Activated CD8-positive, alpha-beta memory T cell treated with anti-CD3 and anti-CD28 coated beads for 48 hours (primary cell): ENCODE measurements around the gene PDIA5.
A peak's percentile ranks its signal among the peaks of the same experiment; 100 is the strongest.

ENCODE experiments used
- DNase-seq, 3 experiments: peaks; one replicate each; pipeline ENCODE4 v3.0.0-alpha.2; 2020; ENCODE audit warnings: low read depth in 2 of 3, low spot score in 2 of 3

PDIA5 gene

GRCh38 chr3:123066896-123067688 is at the start of gene PDIA5:
PDIA5 (plus strand) TSS chr3:123067025; CDS start chr3:123067165, 140 bp downstream.
- peak; percentile 45 to 66 (median 56) for DNase-seq

DNA sequence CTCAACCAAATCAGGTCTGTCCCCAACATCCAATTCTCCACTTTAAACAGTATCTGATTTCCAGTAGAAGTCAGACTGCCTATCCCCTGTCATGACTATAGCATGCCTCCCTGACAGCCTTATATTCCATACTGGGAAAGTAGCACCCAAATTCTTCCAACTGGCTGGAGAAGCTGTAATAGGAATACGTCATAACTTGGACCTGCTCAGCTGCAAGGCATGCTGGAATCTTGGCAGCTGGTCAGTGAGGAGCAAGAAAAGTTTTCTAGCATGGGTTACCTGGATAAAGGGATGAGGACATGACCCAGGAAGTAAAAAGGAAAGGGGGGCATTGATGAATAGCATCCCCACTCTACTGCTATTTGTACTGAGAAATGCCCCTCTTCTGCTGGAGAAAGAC is 48.1 kb upstream of the PDIA5 start:
- no peak for DNase-seq

GRCh38 chr3:123019161-123019560 is 47.7 kb upstream of the PDIA5 start:
- DNase-seq, result no peak

DNA sequence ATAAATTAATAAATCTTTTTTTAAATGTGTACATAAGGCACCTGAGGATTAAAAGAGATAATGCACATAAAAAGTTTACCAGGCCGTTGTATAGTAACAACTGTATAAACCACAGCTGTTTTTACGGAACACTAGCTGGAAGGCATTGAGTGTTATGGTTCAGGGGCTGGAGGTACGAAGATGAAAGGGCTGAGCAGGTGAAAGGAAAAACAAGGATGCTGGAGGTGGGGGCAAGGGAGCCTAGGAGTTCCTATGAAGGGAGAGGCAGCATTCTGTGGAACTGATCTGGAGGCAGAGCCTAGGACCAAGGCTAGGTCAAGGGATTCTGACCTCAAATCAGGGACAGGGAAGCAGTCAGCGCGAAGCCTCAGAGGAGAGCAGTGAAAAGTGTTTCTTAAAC is 47.2 kb upstream of the PDIA5 start:
- DNase-seq, result no peak

GRCh38 chr3:123020709-123021108 is 46.1 kb upstream of the PDIA5 start:
- no peak for DNase-seq

- no peak for DNase-seq
Observed at GRCh38 chr3:123021388-123021787, 45.4 kb upstream of the PDIA5 start.

DNA sequence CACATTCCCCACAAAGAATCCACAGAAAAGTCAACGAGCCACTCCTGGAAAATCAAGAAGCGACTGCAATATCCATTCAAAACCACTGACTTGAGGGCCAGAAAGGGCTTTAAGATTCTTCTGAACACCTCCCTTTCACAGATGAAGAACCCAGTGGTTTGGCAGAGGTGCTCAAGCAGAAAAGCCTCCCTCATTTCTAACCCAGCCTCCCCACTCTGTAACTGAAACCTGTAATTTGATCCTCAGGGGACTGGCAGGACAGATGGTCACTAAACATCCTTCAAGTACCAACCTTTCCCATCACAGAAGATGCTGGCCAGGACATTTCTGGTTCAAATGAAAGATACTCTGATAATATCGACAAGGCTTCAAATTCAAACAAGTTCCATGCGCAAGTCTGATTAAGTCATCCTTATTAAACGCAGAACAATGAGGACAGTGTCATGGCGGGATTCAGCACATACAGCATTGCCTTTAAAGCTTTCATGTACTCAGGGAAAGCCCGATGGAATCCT is 44.8 kb upstream of the PDIA5 start:
- DNase-seq, result no peak

DNA sequence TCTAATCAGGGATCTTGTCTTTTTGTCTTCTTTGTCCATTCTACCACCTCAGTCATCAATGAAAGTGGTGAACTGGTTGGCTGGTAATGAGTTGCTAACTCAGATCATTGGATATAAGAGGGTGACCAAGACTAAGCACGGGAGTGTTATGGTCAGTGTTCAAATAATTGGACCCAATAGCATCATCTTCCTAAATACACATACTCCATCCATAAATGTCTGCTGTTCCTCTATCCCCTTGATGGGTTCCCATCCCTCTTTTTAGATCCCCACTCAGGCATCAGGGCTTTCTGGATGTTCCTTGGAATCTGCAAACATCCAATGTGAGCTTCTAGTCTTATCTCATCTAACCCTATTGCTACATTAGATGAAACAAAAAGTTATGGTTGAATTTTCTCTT is 42.8 kb upstream of the PDIA5 start:
- no peak for DNase-seq

- no peak for DNase-seq
Observed at GRCh38 chr3:123025642-123026521, 40.9 kb upstream of the PDIA5 start.

GRCh38 chr3:123026565-123027291 is 40.1 kb upstream of the PDIA5 start:
- no peak for DNase-seq

DNA sequence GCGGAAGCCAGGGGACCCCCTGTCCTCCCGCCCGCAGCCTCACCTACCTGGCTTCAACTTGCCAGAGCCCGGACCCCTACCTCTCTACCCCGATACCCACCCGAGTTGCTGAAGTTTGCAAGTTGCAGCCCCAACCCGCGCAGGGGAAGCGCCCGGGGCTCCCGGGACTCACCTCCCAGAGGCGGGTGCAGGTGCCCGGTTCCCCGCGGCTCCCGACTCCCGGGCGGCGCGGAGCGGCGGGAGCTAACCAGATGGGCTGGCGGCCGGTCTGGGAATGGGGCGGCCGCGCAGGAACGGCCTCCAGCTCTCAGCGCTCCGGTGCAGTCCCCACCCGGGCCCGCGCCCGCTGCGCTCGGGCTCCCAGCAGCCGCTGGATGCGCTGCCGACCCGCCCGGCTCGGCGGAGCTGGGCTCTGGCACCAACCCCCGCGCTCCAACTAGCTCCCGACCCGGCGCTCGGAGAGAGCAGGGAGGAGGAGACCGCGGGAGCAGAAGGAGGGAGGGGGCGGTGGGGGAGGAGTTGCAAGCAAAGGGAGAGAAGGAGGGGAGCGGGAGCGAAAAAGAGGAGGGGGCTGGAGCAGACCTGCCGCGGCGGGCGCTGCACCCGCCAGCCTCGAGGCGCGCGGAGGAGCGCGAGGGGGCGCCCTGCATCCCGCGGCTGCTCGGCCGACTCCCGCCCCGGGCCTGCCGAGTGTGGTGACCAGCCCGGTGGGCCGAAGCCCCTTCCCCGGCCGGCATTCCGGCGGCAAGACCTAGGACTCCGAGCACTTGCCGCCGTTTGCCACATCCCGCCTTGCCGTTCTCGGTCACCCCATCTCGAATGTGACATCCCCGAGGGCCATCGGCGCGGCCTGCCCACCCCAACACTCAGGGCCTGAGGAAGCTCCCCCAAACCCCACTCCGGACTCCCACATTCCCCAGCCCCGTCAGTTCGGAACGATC is 39.3 kb upstream of the PDIA5 start, which contains the start of gene SEMA5B:
Gene SEMA5B, minus strand, starts transcription at position 472 of the 941 bp plus-strand sequence. CDS start 66,500 bp downstream, outside the sequence.
- peak in 1 of 3 experiments; percentile 9 for DNase-seq

GRCh38 chr3:123028233-123028828 is 38.5 kb upstream of the PDIA5 start:
- DNase-seq, result no peak

GRCh38 chr3:123031051-123031450 is 35.8 kb upstream of the PDIA5 start:
- DNase-seq, result no peak

DNA sequence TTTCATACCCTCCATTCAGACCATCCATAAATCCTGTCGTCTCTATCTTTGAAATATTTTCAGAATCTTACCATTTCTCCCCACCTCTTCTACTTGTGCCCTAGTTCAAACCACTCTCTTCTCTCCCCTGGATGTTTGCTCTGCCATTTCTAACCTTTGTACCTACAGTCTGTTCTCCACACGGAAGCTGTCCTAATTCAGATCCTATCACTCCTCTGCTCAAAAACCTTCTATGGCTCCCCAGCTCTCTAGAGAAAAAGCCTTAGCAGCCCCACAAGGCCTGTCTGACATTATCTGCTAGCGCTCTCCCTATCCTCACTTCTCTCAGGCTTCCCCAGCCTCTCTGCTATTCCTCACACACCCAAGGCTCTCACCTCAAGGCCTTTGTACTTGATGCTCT is 34.8 kb upstream of the PDIA5 start:
- no peak for DNase-seq

DNA sequence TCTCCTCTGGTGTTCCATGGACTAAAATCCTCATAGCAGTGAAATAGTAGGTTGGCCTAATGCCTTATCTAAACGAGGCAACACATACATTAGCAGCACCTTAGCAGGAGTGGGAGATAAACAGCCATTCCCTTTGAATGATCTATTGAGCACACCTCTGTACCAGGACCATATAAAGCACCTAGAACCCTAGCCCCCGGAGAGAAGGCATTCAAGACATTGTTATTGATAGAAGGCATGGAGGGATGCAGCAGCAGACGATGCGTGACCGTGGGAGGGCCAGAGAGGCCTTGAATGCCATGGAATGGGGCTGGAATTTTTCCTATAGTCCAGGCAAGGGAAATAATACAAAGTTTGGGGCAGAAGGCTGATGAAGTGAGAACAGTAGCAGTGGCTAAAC is 32.7 kb upstream of the PDIA5 start:
- DNase-seq, result no peak

DNA sequence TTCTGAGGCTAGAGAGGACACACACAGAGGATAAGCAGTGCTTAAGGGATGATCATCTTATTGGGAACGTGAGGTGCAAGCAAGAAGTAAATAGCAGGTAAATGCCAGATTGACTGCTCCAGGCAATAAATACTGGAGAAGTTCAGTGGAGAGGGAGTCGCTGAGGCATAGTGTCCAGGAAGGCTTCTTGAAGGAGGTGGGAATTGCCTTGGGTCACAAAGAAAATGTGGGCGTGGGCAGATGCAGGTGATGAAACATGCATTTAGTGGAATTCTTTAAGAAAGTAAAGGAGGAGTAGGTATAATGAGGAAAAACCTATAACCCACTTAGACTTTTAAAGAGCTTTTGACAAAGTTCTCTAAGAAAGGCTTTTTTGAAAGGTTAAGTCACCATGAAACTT is 31.8 kb upstream of the PDIA5 start:
- no peak for DNase-seq

- no peak for DNase-seq
Observed at GRCh38 chr3:123036352-123037014, 30.3 kb upstream of the PDIA5 start.

DNA sequence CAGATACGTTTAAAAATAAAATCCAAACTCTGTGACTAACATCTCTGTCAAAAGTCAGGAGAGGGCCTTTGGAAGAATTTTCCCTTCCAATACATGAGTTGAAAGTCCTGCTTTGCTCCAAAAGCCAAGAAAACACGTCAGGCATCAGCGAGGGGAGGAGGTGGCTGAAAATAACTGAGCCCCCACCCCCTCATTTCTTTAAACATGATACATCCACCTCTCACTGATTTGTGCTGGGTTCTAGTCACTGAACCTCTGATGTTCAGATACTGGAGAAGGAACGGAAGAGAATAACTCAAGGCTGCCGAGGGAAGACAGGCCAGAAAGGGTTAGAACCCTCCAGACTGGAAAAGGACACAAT is 29.8 kb upstream of the PDIA5 start:
- no peak for DNase-seq

DNA sequence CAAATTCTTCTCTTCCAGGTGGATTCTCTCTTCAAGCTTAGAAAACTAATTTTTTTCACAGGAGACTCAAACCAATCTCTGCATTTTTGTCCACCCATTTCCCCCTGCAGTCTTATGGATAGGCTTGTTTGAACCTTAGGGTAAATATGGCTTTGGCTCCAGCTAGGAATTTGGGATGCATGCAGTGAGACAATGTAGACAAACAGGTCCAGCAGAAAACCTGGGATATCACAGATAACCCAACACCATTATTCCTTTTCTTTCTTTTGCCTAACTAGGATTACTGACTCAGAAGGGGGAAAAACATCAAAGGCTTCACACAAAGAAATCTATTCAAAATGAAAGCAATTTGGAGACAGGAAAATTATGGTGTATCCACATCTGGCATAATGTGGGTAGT is 28.1 kb upstream of the PDIA5 start:
- no peak for DNase-seq
